Stimulated activated CD8-positive, alpha-beta memory T cell treated with anti-CD3 and anti-CD28 coated beads, Interleukin-12 subunit alpha, Interleukin-12 subunit beta, amount 100 ng/mL, for 4 hours (primary cell): ENCODE results near the gene HIBADH.
"Not testable (repeated sequence)": the region's sequence is repeated elsewhere in the genome, so short reads cannot be mapped to it uniquely, and the experiment has no call there.

Experiments
- DNase-seq: peaks from one replicate; pipeline ENCODE4 v3.0.0-alpha.2; 2020; ENCODE audit warnings: low read depth

Gene HIBADH

GRCh38 chr7:27547401-27547800, 115.3 kb downstream of the HIBADH start:
- no peak for DNase-seq

- DNase-seq: no peak
Measured at GRCh38 chr7:27546610-27547009, 116.1 kb downstream of the HIBADH start.

GRCh38 chr7:27535795-27536194, 126.9 kb downstream of the HIBADH start:
- DNase-seq: no peak

- no peak for DNase-seq
Measured at GRCh38 chr7:27533652-27534081, 129.0 kb downstream of the HIBADH start.

- DNase-seq: no peak
Measured at GRCh38 chr7:27532314-27532713, 130.4 kb downstream of the HIBADH start.

GRCh38 chr7:27527348-27527714, 135.4 kb downstream of the HIBADH start:
- no peak for DNase-seq

- DNase-seq: no peak
Measured at GRCh38 chr7:27526611-27527347, 135.9 kb downstream of the HIBADH start.

- no peak for DNase-seq
Measured at GRCh38 chr7:27526131-27526530, 136.6 kb downstream of the HIBADH start.

- no peak for DNase-seq
Measured at GRCh38 chr7:27523321-27523720, 139.4 kb downstream of the HIBADH start.

GRCh38 chr7:27522566-27522965, 140.1 kb downstream of the HIBADH start:
- no peak for DNase-seq

GRCh38 chr7:27520815-27521790, 141.6 kb downstream of the HIBADH start:
- no peak for DNase-seq

- DNase-seq: no peak
Measured at GRCh38 chr7:27519793-27520469, 142.8 kb downstream of the HIBADH start.

GRCh38 chr7:27518561-27519350, 143.9 kb downstream of the HIBADH start:
- DNase-seq: no peak

GRCh38 chr7:27516421-27516820, 146.3 kb downstream of the HIBADH start:
- DNase-seq: no peak

- no peak for DNase-seq
Measured at GRCh38 chr7:27515933-27516332, 146.8 kb downstream of the HIBADH start.

- DNase-seq: no peak
Measured at GRCh38 chr7:27514861-27515260, 147.8 kb downstream of the HIBADH start.

- DNase-seq: no peak
Measured at GRCh38 chr7:27513885-27514284, 148.8 kb downstream of the HIBADH start.

- not testable (repeated sequence) for DNase-seq
Measured at GRCh38 chr7:27511370-27511769, 151.3 kb downstream of the HIBADH start.

- no peak for DNase-seq
Measured at GRCh38 chr7:27510541-27510940, 152.1 kb downstream of the HIBADH start.

- not testable (repeated sequence) for DNase-seq
Measured at GRCh38 chr7:27501879-27502278, 160.8 kb downstream of the HIBADH start.

GRCh38 chr7:27501001-27501400, 161.7 kb downstream of the HIBADH start:
- DNase-seq: no peak

GRCh38 chr7:27492224-27492623, 170.5 kb downstream of the HIBADH start:
- no peak for DNase-seq
